Astrocyte of the spinal cord (primary cell): ENCODE data around the gene ROBO2.

ENCODE experiments used
- DNase-seq: peaks from one replicate; pipeline ENCODE4 v3.0.0; 2011; ENCODE audit warnings: low read depth, low spot score
- H3K4me3 ChIP-seq: 2 replicates; pipeline ENCODE4 v1.5.1; 2011; ENCODE audit warnings: low read depth, mild to moderate bottlenecking, low read length, moderate library complexity
- CTCF ChIP-seq: IDR thresholded peaks from 2 replicates; pipeline ENCODE4 v1.5.1; 2012; ENCODE audit warnings: low read depth, mild to moderate bottlenecking, low read length, inconsistent platforms
- in situ Hi-C: cut with HindIII; loops from 2 replicates; pipeline ENCODE4 v1.10.0; 2017; ENCODE audit warnings: low sequenced_read_pairs

ROBO2 gene

GRCh38 chr3:77267589-77267988, 227.7 kb downstream of the ROBO2 start:
- no peak for DNase-seq
- no peak overlapping the region for H3K4me3 ChIP-seq
- in situ Hi-C loops, result no loop called here
- no peak for TF ChIP-seq CTCF

- no peak for DNase-seq
- no peak overlapping the region for H3K4me3 ChIP-seq
- in situ Hi-C loops, result no loop called here
- TF ChIP-seq CTCF, result no peak
Observed at GRCh38 chr3:77271306-77271705, 231.4 kb downstream of the ROBO2 start.

GRCh38 chr3:77271711-77272110, 231.8 kb downstream of the ROBO2 start:
- H3K4me3 ChIP-seq, result no peak overlapping the region
- DNase-seq, result no peak
- no peak for TF ChIP-seq CTCF
- in situ Hi-C loops, result no loop called here

GRCh38 chr3:77279276-77279675, 239.4 kb downstream of the ROBO2 start:
- TF ChIP-seq CTCF, result no peak
- H3K4me3 ChIP-seq, result no peak overlapping the region
- in situ Hi-C loops, result no loop called here
- no peak for DNase-seq

- TF ChIP-seq CTCF, result no peak
- DNase-seq, result no peak
- H3K4me3 ChIP-seq, result no peak overlapping the region
- in situ Hi-C loops, result no loop called here
Observed at GRCh38 chr3:77281721-77282120, 241.8 kb downstream of the ROBO2 start.

GRCh38 chr3:77283108-77283507, 243.2 kb downstream of the ROBO2 start:
- no peak overlapping the region for H3K4me3 ChIP-seq
- TF ChIP-seq CTCF, result no peak
- in situ Hi-C loops, result no loop called here
- no peak for DNase-seq

- H3K4me3 ChIP-seq, result no peak overlapping the region
- in situ Hi-C loops, result no loop called here
- no peak for DNase-seq
- no peak for TF ChIP-seq CTCF
Observed at GRCh38 chr3:77288348-77288747, 248.4 kb downstream of the ROBO2 start.
